ENCODE data around the gene VPREB3. TPM values are rescaled to one million over a fixed set of nuclear protein-coding genes. Genes with fewer than 3 reads are reported as not detected.

The VPREB3 gene
- total RNA-seq, 6 donors from 2014 or later = 0.74 to 0.80 TPM; not detected in 4

DNA sequence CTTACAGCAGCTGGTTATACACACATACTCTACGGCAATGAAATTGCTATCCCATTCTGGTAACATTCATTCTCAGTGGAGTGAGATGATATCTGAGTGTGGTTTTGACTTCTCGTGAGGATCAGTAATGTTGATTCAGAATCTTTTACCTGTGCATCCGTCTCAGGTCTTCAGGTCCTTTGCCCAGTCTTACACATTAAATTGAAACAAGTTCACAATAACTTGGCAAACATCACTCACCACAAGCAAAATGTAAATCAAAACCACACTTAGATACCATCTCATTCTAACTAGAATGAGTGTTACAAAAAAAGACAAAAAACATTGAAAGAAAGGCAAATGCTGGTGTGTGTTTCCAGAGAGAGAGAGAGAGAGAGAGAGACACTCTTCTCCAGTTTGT is 49.4 kb downstream of the VPREB3 start:
- Histone ChIP-seq H3K27ac (no peak overlapping the region), H3K36me3 (peaks cover 32 to 94% (median 50%) of the 10 kb centered on the region in 4 donors), H3K27me3 (no peaks in the 10 kb centered on the region), H3K4me3 (no peak overlapping the region), H3K4me1 (no peaks in the 10 kb centered on the region), H3K9me3 (no peaks in the 10 kb centered on the region)
- WGBS, 2 donors = 86 to 87% methylated on average over 3 of the region's 3 CpGs
- DNase-seq = no peak
- no peak for ATAC-seq (ENCODE audit: low FRiP score in 2 of 2)
- TF ChIP-seq EP300 (IDR thresholded peaks at IDR 0.05) = no peak
- TF ChIP-seq POLR2AphosphoS5 (IDR thresholded peaks at IDR 0.05) = no peak
- TF ChIP-seq POLR2A (IDR thresholded peaks at IDR 0.05) = no peak
- TF ChIP-seq, protein P1, sequence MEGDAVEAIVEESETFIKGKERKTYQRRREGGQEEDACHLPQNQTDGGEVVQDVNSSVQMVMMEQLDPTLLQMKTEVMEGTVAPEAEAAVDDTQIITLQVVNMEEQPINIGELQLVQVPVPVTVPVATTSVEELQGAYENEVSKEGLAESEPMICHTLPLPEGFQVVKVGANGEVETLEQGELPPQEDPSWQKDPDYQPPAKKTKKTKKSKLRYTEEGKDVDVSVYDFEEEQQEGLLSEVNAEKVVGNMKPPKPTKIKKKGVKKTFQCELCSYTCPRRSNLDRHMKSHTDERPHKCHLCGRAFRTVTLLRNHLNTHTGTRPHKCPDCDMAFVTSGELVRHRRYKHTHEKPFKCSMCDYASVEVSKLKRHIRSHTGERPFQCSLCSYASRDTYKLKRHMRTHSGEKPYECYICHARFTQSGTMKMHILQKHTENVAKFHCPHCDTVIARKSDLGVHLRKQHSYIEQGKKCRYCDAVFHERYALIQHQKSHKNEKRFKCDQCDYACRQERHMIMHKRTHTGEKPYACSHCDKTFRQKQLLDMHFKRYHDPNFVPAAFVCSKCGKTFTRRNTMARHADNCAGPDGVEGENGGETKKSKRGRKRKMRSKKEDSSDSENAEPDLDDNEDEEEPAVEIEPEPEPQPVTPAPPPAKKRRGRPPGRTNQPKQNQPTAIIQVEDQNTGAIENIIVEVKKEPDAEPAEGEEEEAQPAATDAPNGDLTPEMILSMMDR (IDR thresholded peaks at IDR 0.05) = no peak

DNA sequence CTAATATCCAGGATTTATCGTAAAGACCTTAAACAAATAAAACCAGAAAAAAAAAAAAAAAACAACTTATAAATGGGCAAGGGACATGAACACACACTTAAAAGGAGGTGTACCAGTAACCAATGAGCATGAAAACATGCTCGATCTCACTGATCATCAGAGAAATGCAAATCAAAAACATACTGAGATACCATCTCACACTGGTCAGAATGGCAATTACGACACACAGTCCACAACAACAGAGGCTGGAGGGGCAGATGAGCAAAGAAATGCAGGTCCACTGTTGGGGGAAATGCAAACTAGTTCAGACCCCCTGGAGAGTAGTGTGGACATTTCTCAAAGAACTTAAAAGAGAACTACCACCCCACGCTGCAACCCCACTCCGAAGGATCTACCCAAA is 50.2 kb downstream of the VPREB3 start:
- Histone ChIP-seq H3K27ac (no peak overlapping the region), H3K36me3 (peaks cover 32 to 93% (median 45%) of the 10 kb centered on the region in 4 donors), H3K9me3 (no peaks in the 10 kb centered on the region), H3K4me1 (no peaks in the 10 kb centered on the region), H3K4me3 (no peak overlapping the region), H3K27me3 (no peaks in the 10 kb centered on the region)
- WGBS, 2 donors = 94 to 96% methylated on average over 5 of the region's 5 CpGs
- TF ChIP-seq EP300 (IDR thresholded peaks at IDR 0.05) (no peak), POLR2A (IDR thresholded peaks at IDR 0.05) (no peak), POLR2AphosphoS5 (IDR thresholded peaks at IDR 0.05) (no peak)
- TF ChIP-seq, protein P1 (IDR thresholded peaks at IDR 0.05) = no peak
- no peak for DNase-seq
- no peak for ATAC-seq (ENCODE audit: low FRiP score in 2 of 2)

Other genes with a start within 250 kb of the VPREB3 start
- not detected for gene IGLL1, start 174.1 kb downstream of the VPREB3 start, total RNA-seq
- 1 to 10 TPM in 1 of 6 donors, under 1 TPM in 4, not detected in 1; 0.30 to 5.8 (median 0.81) TPM for gene DRICH1, start 122.1 kb downstream of the VPREB3 start, total RNA-seq
- 1 to 10 TPM in 4 of 6 donors, under 1 TPM in 1, not detected in 1; 0.67 to 4.0 (median 2.6) TPM for gene RGL4, start 63.4 kb downstream of the VPREB3 start, total RNA-seq
- gene ZNF70, start 3.3 kb downstream of the VPREB3 start, total RNA-seq = 1 to 10 TPM; 3.0 to 9.4 (median 5.4) TPM
- gene C22orf15, start 8.6 kb upstream of the VPREB3 start, total RNA-seq = 1 to 10 TPM in 5 of 6 donors, under 1 TPM in 1; 0.29 to 7.3 (median 4.6) TPM
- 100 to 1,000 TPM in 1 of 6 donors, 10 to 100 TPM in 4, 1 to 10 TPM in 1; 9.1 to 130 (median 39.0) TPM for gene CHCHD10, start 13.5 kb upstream of the VPREB3 start, total RNA-seq
- gene MMP11, start 18.4 kb upstream of the VPREB3 start, total RNA-seq = 1 to 10 TPM in 2 of 6 donors, under 1 TPM in 1, not detected in 3; 0.57 to 7.7 (median 2.9) TPM
- 10 to 100 TPM; 42.8 to 72.8 (median 57.1) TPM for gene SMARCB1, start 32.5 kb upstream of the VPREB3 start, total RNA-seq
- gene DERL3, start 84.6 kb upstream of the VPREB3 start, total RNA-seq = 10 to 100 TPM in 2 of 6 donors, 1 to 10 TPM in 4; 1.9 to 14.8 (median 5.5) TPM
- 10 to 100 TPM in 5 of 6 donors, 1 to 10 TPM in 1; 9.9 to 31.4 (median 16.5) TPM for gene SLC2A11, start 103.5 kb upstream of the VPREB3 start, total RNA-seq
- 100 to 1,000 TPM in 5 of 6 donors, 10 to 100 TPM in 1; 54.5 to 388 (median 298) TPM for gene MIF, start 140.0 kb upstream of the VPREB3 start, total RNA-seq
- 10 to 100 TPM in 1 of 6 donors, 1 to 10 TPM in 5; 1.9 to 19.8 (median 7.5) TPM for gene GSTT2B, start 206.8 kb upstream of the VPREB3 start, total RNA-seq
- gene DDTL, start 212.5 kb upstream of the VPREB3 start, total RNA-seq = 1 to 10 TPM in 3 of 6 donors, under 1 TPM in 1, not detected in 2; 0.91 to 5.7 (median 2.5) TPM
- gene DDT, start 220.0 kb upstream of the VPREB3 start, total RNA-seq = 100 to 1,000 TPM; 113 to 190 (median 127) TPM
- gene GSTT2, start 225.7 kb upstream of the VPREB3 start, total RNA-seq = under 1 TPM in 2 of 6 donors, not detected in 4; 0.29 to 0.88 TPM